ENCODE results near the gene BAHCC1.
"Not testable (repeated sequence)": the region's sequence is repeated elsewhere in the genome, so short reads cannot be mapped to it uniquely, and the experiment has no call there.

The BAHCC1 gene

DNA sequence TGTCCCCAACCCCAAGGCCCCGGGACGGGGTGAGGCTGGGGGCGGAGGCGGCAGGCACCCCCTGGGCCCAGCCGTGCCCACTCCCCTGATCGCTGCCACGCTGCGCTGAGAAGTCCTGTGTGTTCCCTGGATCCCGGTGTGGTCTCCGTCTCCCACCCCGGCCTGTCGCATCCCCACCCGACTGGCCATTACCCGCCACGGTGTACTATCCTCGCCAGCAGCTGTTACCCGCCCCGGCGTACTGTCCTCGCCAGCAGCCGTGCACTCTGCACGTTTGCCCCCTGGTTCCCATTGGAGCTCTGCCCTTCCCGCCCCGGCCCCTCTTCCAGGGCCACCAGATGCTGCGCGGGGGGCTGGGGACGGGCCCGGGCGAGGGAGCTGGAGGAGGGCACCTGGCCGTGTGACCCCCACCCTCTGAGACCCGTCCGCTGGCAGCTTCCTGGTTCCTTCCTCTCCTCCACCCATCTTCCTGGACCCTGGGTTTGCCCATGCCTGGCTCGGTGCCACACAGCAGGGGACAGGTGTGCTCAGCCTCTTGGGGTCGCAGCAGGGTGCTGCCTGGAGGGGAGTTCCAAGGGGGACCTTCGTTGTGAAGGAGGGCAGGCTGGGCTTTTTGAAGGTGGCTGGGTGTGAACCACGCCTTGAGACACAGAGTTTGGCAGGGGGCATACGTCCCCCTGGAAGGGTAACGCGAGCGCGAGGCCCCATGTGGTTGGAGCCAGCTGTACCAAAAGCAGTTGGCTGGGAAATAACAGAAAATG, 19.7 kb downstream of the BAHCC1 start:
- DNase-seq = no peak

DNA sequence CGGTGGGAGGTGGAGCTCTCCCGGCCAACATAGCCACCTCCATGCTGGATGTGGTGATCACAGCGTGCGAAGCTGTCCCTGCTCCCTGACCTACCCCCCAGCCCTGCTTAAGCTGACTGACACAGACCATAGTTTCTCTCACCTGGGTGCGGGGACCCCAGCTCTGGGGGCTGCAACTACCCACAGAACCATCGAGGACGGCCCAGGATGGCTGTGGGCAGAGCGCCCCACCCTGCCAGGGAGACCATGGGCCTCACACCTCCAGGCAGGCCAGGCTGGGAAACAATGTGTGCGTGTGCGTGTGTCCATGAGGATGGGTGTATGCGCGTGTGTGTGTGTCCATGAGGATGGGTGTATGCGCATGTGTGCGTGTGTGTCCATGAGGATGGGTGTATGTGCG, 20.4 kb downstream of the BAHCC1 start:
- DNase-seq = no peak

DNA sequence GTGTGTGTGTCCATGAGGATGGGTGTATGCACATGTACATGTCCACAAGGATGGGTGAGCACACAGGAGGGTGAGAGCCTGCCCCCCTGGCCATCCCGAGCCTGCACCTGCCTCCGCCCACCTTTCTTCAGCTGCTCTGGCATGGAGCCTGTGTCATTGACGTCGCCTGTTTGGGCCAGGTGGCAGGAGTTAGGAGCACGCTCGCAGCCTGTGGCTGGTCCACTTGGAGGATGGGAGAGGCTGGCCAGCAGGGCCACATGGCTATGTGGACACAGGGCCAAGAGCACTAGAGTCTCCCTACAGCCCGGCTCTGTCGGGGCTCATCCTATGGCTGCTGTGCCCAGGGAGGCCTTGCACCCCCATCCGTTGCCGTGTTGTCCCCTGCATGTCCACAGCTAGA, 21.4 kb downstream of the BAHCC1 start:
- DNase-seq = no peak

DNA sequence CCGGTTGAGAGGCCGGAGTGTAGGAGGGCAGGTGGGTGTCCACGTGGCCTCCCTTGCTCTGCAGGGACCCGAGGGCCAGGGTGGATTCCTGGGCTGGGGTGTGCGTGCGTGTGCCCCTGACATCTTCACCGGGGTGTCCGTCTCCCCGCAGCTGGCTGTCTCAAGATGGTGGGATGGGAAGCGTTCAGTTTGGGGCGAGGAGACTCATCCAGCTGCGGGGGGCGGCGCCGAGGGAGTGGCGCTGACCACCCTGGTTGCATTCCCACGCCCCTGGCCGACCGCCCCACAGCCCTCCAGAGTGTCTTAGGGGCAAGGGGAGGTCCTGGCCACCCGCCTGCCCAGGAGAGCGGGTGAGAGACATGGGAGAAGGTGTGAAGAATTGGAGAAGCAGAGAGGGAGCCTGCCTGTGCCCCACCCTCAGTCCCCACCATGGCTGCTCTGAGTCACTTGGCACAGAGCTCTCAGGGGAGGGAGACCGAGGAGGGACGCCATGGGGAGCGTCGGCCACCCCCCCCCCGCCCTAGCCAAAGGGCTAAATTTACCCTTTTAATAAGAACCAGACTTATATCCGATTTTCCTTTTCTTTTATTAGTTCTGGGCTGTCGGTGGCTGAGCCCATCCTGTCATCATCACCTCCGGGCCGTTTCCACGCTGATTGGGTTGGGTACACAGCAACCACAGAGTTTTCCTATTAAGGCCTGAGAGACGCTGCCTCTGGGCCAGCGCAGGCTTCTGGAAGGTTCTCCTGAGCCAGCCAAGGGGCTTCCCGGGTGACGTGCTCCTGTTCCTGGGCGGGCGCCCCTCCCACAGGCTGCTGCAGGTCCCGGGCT, 22.0 kb downstream of the BAHCC1 start:
- no peak for DNase-seq

DNA sequence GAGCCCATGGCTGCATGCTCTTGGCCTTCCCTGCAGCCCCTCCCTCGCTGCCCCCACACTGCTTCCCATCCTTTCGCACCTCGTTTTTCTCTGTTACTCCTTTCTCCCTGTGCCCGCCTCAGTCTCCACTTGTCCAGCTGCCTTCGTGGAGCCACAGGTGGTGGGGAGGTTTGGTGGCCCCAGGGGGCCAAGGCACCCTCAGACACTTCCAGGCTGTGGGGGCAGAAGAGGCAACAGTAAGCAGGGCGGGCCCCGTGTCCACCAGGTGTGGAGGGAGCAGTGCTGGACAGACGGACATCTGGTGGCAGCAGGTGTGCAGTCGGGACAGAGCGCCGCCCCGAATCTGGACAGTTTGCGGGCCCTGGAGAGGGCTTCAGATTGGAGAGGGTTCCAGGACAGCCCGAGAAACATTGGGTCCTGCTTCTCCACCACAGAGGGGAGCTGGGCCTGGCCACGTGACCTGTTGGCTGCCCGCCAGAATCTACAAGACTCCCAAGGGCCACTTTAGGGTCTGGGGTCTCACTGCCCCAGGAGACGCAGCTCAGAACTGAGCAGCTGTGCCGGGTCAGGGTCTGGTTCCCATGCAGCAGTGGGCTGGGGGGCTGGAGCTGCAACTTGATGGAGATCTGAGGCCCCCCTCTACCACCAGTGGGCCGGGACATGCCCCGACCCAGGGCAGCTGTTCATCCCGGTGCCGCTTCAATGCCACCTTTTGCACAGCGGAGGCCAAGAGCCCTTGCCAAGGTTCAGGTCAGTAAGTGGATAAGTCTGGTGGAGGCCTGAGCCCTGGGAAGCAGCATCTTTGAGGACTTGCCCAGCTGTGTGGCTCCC, 22.8 kb downstream of the BAHCC1 start:
- DNase-seq = no peak

DNA sequence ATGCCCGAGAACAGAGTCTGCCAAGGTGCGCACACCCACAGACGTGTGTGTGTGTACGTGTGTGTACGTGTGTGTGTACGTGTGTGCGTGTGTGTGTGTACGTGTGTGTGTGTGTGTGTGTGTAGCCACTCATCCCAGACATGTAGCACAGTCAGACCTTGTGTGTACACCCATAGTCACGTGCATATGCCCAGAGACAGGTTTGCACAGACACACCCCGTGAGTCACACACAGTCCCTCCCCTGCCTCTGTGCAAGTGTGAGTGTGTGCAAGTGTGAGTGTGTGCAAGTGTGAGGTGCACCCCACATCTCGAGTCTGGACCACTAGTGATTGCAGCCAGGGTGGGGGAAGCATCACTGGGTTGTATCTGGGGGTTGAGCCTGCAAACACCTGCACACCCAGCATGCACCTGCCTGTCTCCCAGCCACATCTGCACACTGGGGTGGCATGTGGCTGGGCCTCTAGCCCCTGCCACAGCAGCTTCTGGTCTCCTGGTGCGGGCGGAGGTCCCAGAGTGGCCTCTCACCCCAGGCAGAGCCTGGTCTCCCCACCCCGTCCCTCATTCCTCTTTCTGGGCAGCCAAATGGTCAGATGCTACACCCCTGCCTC, 23.6 kb downstream of the BAHCC1 start:
- no peak for DNase-seq

DNA sequence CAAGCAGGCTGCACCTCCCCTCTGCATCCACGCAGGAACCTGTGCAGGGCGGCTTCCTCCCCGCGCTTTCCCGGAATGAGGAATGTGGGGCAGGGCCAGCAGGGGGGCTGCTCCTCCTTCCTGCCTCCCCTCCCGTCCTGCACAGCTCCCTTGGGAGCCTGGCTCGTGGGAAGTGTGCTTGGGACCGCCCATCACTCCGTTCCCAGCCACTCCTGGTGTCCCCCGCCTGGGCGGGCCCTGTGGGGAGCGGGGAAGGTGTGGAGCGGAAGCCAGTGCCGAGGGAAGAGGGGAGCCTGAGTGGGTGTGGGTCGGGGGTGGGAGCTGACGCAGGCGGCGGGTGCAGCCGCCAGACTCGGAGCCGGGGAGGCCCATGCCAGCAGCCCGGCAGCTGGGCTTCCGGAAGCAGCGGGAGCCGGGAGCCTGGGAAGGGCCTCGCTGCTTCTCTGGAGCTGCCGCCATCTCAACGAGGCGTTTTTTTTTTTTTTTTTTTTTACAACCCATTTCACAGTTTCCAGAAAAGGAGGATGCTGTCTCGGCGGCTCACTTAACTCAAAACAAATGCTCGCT, 24.1 kb downstream of the BAHCC1 start:
- DNase-seq = no peak

DNA sequence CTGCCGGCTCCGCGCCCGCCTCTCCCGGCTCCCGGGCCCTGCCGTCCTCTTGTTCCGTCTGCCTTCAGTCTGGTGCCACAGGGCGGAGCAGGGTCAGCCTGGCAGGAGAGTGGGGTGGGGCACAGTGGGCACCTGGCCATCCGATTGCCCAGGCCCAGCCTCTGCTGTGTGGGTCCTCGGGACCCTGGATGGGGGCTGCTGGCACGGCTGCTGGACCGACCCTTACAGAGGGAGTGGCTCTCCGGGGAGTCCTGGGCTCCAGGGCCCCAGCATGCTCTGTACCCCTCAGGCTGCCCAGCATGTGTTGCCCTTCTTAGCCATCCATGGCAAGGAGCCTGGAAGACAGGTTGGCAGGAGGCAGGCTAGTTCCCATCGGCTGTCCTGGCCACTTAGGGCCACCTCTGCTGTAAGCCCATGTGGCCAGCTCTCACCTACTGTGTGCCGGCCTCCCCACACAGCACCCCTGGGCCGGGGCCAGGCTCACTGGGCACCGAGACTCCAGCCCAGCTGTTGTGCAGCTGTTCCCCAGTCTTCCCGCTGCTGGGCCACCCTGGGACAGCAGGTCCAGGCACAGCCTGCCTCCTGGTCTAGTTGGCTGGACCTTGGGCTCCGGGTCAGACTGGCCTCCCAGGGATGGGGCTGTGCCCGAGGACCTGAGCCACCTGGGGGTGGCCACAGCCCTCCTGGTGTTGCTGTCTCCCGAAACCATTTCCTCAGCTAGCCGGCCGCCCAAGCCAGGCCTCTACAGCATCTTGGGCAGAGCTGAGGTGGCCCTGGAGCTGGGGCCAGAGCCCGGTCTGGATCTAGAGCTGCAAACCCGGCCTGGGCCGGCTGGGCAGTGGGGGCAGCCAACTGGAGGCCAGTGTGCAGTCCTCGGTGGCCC, 24.9 kb downstream of the BAHCC1 start:
- no peak for DNase-seq

DNA sequence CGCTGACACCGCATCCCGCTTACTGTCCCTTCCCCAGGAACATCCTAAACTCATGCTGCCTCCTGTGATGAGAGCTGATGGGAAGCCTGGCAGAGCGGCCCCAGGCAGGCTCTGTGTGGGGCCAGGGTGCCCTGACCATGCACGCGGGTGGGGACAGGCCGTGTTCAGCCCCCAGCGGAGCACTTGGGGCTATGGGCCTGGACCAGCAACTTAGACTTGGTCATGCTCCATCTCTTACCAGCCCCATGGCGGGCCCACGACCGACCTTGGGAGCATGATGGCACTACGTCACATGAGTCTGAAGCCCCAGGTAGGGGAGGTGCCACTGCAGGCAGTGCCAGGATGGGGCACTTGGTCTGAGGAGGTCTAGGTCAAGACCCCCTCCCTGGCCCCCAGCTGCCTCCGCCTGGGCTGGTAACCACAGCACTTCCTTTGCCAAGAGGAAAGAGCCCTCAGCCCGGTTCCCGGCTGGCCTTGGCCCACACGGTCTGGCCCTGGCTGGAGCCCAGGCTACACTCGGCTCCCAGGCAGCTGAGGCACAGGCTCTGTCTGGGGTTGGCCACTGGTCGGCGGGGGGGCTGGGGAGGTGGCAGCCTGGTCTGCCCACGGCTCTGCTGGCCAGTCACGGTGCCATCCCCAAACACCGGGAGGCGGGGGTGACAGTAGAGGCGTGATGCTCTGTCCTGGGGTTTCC, 25.7 kb downstream of the BAHCC1 start:
- DNase-seq = no peak

DNA sequence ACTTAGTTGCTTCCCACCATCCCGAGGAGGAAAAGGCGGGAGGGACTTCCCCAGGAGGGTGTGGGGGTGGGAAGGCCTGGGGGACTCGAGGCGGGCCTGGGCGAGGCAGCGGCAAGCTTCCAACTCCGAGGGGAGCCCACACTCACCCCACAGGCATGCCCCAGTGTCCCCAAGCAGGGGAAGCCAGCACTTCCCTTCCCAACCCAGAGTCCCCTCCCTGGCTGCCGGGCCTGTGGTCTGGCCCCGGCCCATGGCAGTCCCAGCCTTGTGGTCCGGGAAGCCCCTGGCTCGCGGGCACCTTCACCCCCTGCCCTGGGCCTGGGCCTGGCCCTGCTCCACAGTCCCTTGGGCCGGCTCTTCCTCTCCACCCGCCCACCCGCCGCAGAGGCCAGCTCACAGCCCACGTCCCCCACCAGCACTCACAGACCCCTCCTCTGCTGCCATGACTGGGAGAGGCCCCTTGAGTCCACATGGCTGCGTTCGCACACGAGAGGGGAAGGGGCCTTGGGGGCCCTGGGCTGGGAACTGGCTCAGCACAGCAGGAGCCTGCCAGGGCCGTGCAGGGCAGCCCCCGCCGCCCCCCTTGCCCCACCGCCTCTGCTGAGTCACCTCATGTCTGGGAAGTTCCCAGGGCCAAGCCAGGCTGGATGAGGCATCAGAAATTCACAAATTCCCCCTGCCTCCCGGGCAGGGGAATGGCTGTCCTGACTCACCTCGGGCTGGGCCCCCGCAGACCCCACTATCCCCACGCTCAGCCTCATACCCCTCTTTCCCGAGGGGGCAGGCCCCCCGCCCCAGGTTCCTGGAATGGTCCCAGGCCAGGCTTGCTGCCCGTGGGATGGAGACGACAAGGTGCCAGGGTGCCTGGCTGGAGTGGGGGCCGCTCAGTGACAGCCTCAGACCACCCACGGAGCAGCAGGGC, 27.8 kb downstream of the BAHCC1 start:
- DNase-seq = peak; percentile 42

DNA sequence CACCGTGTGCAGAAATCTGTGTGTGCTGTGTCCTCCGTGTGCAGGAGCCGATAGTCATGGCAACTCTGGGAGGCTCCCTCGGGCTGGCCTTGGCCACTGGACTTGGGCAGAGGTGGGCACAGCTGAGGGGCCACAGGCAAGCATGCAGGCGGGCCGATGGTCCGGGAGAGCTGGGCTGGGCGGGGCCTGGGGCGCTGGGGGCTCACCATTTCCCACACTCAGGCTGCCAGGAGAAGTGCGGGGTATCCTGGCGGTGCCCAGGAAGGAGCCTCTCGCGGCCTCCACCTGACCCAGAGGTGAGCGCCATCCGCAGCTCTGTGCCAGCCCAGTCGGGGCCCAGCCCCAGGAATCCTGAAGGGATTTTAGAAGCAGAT, 28.4 kb downstream of the BAHCC1 start:
- DNase-seq = no peak

DNA sequence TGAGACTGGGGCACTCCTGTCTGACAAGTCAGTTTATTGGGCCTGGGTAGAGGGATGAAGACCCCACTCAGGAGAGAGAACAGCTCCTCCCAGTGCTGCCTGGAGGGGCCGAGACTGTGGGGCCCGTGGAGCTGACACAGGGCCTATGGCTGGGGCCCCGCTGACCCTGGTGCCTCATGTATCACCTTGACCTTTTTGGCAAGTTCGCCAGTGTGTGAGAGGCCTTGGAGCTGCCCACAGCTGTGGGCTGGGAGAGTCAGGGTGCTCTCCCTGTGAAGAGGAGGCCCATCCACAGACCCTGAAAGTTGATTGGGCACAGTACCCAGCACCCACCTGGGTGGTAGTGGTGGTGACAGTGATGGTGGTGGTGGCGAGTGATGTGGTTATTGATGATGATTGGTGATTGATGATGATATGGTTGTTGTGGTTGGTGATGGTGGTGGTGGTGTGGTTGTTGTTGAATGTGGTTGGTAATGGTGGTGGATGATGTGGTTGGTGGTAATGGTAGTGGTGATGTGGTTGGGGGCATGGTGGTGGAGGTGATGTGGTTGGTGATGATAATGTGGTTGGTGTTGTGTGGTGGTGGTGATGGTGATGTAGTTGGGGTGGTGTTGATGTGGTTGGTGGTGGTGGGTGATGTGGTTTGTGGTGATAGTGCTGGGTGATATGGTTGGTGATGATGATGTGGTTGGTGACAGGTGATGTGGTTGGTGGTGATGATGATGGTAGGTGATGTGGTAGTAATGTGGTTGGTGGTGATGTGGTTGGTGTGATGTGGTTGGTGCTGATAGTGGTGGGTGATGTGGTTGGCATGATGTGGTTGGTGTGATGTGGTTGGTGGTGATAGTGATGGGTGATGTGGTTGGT, 29.1 kb downstream of the BAHCC1 start:
- DNase-seq = no peak

DNA sequence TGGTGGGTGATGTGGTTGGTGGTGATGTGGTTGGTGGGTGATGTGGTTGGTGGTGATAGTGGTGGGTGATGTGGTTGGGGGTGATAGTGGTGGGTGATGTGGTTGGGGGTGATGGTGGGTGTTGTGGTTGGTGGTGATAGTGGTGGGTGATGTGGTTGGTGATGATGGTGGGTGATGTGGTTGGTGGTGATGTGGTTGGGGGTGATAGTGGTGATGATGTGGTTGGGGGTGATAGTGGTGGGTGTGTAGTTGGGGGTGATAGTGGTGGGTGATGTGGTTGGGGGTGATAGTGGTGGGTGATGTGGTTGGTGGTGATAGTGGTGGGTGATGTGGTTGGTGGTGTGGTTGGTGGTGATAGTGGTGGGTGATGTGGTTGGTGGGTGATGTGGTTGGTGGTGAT, 29.8 kb downstream of the BAHCC1 start:
- not testable (repeated sequence) for DNase-seq

DNA sequence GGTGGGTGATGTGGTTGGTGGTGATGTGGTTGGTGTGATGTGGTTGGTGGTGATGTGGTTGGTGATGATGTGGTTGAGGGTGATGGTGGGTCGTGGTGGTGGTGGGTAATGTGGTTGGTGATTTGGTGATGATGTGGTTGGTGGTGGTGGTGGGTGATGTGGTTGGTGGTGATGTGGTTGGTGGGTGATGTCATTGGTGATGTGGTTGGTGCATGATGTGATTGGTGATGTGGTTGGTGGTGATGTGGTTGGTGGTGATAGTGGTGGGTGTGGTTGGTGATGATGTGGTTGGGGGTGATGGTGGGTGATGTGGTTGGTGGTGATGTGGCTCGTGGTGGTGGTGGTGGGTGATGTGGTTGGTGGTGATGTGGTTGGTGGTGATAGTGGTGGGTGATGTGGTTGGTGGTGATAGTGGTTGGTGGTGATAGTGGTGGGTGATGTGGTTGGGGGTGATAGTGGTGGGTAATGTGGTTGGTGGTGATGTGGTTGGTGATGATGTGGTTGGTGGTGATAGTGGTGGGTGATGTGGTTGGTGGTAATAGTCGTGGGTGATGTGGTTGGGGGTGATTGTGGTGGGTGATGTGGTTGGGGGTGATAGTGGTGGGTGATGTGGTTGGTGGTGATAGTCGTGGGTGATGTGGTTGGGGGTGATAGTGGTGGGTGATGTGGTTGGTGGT, 30.6 kb downstream of the BAHCC1 start:
- DNase-seq = not testable (repeated sequence)

DNA sequence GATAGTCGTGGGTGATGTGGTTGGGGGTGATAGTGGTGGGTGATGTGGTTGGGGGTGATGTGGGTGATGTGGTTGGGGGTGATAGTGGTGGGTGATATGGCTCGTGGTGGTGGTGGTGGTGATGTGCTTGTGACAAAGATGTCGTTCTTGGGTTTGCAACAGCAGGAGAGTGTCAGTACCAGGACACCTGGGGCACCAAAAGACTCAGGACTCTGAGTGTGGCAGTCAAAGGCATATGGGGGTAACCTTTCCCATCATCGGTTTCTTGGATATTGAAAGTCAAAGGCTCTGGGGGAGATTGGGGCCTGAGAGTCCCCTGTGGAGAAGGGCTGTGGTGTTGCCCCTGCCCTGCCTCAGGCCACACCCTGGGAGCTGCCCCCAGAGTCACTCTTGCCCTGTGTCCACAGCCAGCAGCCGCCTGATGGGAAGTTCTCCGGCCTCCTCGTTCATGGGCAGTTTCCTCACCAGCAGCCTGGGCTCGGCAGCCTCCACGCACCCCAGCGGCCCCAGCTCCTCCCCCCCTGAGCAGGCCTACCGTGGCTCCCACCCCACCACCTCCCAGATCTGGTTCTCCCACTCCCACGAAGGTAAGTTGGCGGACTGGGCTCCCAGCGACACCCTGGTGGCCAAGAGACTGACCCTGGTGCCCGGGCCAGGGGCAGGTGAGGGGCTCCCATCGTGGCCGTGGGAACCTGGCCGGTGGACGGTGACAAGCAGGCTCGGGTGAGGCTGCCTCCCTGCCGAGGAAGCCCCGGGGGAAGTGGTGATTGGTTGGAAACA, 31.3 kb downstream of the BAHCC1 start:
- no peak for DNase-seq

DNA sequence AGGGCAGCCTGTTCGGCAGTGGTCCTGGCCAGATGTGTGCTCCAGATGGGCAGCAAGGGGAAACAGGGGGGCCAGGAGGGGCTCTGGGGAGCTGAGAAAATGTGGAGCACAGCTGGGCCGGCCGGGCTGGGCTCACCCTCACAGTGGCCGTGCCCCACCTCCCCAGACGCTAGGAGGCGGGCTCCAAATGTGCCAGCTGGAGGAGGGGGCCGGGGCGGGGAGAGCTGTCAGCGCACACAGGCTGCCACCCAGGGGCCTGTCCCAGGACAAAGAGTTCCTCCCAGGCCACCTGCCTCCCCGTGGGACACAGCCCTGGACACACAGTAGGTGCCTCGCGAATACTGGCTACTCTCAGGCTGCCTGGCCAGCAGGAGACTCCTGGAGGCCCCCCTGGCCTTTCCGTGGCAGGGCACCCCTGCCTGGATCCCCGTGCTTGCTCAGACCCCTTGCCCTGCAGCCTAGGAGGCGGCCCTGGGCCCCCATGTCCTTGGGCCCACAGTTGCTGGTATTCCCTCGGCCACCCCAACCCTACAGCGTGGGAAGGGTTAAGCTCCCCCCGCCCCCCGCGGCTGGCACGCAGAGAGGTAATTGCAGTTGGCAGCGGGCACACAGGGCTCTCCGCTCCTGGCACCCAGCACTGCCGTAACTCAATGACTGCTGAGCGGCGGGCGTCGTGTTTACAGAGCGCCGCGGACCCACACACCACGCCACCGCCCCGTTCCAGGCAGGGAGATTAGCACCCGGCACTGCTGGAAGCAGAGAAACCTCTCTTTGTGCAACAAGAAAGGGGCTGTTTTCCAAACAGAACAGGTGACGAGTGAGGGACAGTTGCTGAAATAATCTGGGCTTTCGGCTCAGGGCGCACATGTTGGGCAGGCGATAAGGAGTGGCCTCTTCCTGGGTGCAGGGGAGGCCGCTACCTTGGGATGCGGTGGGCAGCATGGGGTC, 32.2 kb downstream of the BAHCC1 start:
- DNase-seq = peak; percentile 78
